Tracheal epithelial cell (primary cell): ENCODE data around the gene STX11. TPM values are rescaled to one million over a fixed set of nuclear protein-coding genes. Genes with fewer than 3 reads are reported as not detected.

Experiments
- total RNA-seq: library from RNA; depleted of rRNA; stranded (reverse); fragments of >200 nt; gene quantifications from 2 replicates; pipeline ENCODE4 v1.2.1, GENCODE V29; 2014

STX11 gene
- 2.2 TPM in 1 of 2 replicates, not detected in the other for total RNA-seq

DNA sequence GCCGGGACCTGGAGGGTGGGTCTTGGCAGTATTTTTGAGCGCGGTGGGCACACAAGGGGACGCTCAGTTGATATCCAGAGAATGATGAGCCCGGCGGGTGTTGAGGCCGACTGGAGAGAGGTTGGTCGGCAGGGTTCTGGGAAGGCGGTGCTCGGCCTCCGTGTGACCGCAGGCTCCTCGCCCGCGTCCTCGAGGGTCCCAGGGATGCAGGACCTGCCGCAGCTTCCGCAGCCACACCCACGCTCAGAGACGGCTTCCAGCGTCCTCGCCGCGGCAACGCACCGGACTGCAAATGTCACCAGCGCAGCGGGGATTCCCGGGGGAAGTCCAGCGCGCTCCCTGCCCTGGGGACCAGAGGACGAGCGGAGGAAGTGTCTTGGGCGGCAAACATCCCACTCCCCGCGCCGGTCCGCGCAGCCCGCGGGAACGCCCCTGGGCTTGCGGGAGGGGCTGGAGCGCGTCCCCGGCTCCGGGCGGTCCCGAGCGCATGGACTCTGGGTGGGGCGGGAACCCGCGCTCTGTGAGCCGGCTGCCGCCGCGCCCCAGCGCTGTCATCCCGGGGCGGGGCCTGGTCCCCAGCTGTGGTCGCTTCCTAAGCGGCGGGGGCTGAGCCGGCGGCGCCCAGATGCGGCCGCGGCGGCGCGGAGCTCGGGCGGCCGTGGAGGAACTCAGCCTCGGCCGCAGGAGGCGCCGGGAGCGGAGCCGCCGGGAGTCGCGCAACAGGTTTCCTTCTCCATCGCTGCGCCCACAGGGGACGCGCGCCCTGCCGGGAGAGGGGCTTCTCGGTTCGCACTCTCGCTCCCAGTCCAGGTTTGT lies at the start of gene STX11:
Gene STX11, plus strand, starts transcription at position 624 of the 816 bp plus-strand sequence. CDS start 36,111 bp downstream, outside the sequence.

Other genes with a start within 250 kb of the STX11 start
- 3.2 and 4.3 TPM in 2 replicates for gene PLAGL1, start 142.3 kb upstream of the STX11 start, total RNA-seq
- 81.7 and 101 TPM in 2 replicates for gene SF3B5, start 54.9 kb upstream of the STX11 start, total RNA-seq
- 24.5 and 31.6 TPM in 2 replicates for gene UTRN, start 134.8 kb downstream of the STX11 start, total RNA-seq